ENCODE results near the gene RAB39A.

GRCh38 chr11:108008656-108009496 lies 80.6 kb downstream of the RAB39A start, which contains the start of gene CUL5:
- TF ChIP-seq CTCF (conservative IDR thresholded peaks at IDR 0.05; ENCODE audit: low read depth, low read length) (peak; percentile 98), EZH2 (IDR thresholded peaks at IDR 0.05; ENCODE audit: borderline replicate concordance, low read depth, low read length, poor library complexity, severe bottlenecking) (no peak)
